ENCODE measurements around the gene COPS8. TPM values are rescaled to one million over a fixed set of nuclear protein-coding genes. Genes with fewer than 3 reads are reported as not detected.

COPS8 gene
- 10 to 100 TPM; 39.5 to 42.2 TPM for total RNA-seq

DNA sequence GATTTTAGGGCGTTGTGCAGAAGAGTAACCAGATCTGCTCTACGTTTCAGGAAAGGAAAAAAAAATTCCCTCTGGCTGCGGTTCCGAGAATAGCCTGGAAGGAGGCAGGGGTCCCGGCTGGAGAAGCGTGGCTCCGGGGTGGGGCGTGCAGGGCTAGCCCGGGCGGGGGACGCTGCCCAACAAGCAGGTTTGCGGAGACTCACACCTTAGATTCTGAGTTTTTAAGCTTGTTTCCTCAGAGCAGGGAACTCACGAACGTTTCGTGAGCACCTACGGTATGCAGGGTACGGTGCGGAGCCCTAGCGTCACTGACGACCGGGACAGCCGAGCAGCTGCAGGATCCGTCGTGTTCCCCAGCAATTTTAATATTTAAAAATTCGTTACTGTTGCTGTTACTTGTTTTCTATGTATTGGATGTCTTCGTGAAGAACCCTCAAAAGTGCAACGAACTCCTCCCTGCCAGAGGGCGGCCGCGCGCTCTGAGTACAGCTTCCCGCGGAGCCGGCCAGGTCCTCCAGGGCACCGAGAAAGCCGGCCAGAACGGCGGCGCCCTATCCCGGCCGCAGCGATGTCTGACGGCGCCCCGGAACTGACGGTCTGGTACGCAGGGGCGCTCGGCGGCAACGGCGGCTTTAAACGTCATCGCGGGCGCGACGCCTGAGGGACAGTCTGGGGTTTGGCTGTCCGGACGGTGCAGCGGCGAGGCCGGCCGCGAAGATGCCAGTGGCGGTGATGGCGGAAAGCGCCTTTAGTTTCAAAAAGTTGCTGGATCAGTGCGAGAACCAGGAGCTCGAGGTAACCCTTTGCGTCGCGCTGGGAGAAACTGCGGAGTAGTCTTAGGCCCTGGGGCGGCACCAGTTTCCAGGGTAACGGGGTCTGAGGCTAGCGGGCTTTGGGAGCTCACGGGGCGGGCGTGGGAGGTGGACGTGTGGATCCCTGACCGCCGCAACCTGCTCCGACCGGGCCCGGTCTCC is at the start of gene COPS8:
Gene COPS8 (plus strand): TSS at position 642 of the 974 bp plus-strand sequence. CDS start 76 bp downstream, at position 718.
- Mint-ChIP-seq H3K27ac (peak within 1 kb of the TSS; percentile 97), H3K9me3 (ENCODE audit: insufficient read depth) (no peaks in the 10 kb centered on the region), H3K27me3 (ENCODE audit: low read depth) (no peaks in the 10 kb centered on the region), H3K4me1 (ENCODE audit: low read depth) (peaks cover 13% of the 10 kb centered on the region), H3K4me3 (peak within 1 kb of the TSS; percentile 91), H3K36me3 (ENCODE audit: low read depth) (peaks cover 3% of the 10 kb centered on the region)
- DNase-seq = peak; percentile 94
- peak; percentile 99 for ATAC-seq
- POLR2A ChIA-PET = interaction anchor here (0.5 to 2.0 kb wide), 9 partner anchors 9 to 1318 kb away, joined by 3 to 12 read pairs (median 4); no protein-coding TSS in a partner anchor
- CTCF ChIA-PET = interaction anchor here (0.7 to 2.6 kb wide), 20 partner anchors 10 to 572 kb away, joined by 3 to 14 read pairs (median 4); partner anchors contain the start of gene ACKR3

DNA sequence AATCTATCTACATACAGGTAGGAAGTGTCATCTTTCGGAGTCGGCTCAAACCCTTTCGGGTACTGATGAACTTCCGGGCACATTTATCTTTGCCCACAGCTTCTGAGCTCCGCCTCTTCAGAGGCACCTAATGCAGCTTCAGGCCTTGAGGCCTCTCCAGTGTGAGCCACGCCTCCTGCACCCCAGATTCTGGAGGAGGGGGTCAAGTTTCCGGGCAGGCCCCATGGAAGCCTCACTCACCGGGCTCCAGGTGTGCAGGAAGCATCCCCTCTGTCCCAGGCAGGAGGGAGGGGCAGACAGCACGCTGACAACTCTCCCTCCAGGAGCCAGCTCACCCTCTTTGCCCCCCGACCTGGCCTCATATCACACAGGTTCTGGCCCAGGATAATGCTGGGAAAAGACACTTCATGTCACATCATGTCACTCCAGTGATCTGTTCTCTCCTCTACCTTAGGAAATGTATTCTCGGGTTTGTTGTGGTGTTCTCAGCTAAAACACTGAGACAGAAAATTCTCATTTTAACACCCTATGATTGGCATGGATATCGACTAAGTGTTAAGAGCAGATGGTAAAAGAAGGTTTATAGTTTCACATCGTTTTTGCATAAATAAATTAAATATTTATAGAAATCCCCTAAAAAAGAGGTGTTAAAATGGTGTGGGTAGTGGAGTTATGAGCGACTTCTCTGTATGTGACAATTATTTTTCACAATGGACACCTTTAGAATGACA is 46.2 kb upstream of the COPS8 start:
- no peak for DNase-seq
- H3K36me3 Mint-ChIP-seq (ENCODE audit: low read depth) = no peaks in the 10 kb centered on the region
- ATAC-seq = no peak
- no peak overlapping the region for H3K4me3 Mint-ChIP-seq
- H3K27ac Mint-ChIP-seq = no peak overlapping the region
- ChIA-PET CTCF (no interaction called here), POLR2A (no interaction called here)
- no peaks in the 10 kb centered on the region for H3K4me1 Mint-ChIP-seq (ENCODE audit: low read depth)
- peaks cover 4% of the 10 kb centered on the region for H3K27me3 Mint-ChIP-seq (ENCODE audit: low read depth)
- no peaks in the 10 kb centered on the region for H3K9me3 Mint-ChIP-seq (ENCODE audit: insufficient read depth)

DNA sequence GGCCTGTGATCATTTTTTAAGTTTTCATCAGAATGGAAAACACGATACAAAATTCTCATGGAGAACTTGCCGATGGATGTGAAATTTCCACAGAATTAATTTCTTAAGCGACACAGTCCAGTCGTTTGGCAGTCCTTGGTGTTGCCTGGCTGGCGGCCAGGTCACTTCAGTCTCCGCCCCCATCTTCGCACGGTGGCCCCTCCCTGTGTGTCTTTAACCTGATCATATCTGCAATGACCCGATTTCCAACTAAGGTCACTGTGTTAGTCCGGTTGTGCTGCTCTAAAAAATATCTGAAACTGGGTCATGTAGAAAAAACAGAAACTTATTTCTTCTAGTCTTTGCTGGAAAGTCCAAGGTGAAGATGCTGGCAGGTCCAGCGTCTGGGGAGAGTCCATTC is 44.5 kb upstream of the COPS8 start:
- Mint-ChIP-seq H3K27me3 (ENCODE audit: low read depth) (peaks cover 4% of the 10 kb centered on the region), H3K4me1 (ENCODE audit: low read depth) (no peaks in the 10 kb centered on the region), H3K36me3 (ENCODE audit: low read depth) (no peaks in the 10 kb centered on the region), H3K9me3 (ENCODE audit: insufficient read depth) (no peaks in the 10 kb centered on the region), H3K27ac (no peak overlapping the region), H3K4me3 (no peak overlapping the region)
- no peak for ATAC-seq
- POLR2A ChIA-PET = no interaction called here
- CTCF ChIA-PET = no interaction called here
- no peak for DNase-seq

- ChIA-PET POLR2A (no interaction called here), CTCF (no interaction called here)
- ATAC-seq = no peak
These were observed 43.6 kb upstream of the COPS8 start for GRCh38 chr2:237042101-237042500.

DNA sequence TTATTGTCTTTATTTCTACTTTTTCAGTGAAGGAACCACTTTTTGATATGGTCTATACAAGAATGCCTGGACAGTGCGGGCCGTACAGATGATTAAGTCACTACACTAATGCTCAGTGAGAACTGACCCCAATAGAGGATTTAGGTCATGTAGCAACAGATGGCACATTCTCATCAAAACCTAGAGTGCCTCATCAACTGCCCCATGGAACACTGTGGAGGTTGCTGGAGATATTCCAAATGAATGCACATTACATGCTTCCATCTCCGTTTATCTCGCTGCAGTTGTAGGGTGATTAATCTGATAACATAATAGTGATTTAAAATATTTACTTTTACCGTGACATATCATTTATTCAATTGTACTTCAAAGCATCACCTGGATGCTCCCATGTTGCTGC is 41.8 kb upstream of the COPS8 start:
- ATAC-seq (no peak), DNase-seq (no peak)
- POLR2A ChIA-PET = no interaction called here
- no peak overlapping the region for H3K4me3 Mint-ChIP-seq
- CTCF ChIA-PET = no interaction called here
- H3K4me1 Mint-ChIP-seq (ENCODE audit: low read depth) = no peaks in the 10 kb centered on the region
- peaks cover 5% of the 10 kb centered on the region for H3K27me3 Mint-ChIP-seq (ENCODE audit: low read depth)
- H3K9me3 Mint-ChIP-seq (ENCODE audit: insufficient read depth) = no peaks in the 10 kb centered on the region
- peaks cover 2% of the 10 kb centered on the region for H3K36me3 Mint-ChIP-seq (ENCODE audit: low read depth)
- no peak overlapping the region for H3K27ac Mint-ChIP-seq

More at GRCh38 chr2:237042101-237042500, 43.6 kb upstream of the COPS8 start:
- DNase-seq = no peak
- H3K9me3 Mint-ChIP-seq (ENCODE audit: insufficient read depth) = no peaks in the 10 kb centered on the region
- no peaks in the 10 kb centered on the region for H3K4me1 Mint-ChIP-seq (ENCODE audit: low read depth)
- H3K4me3 Mint-ChIP-seq = no peak overlapping the region
- H3K27me3 Mint-ChIP-seq (ENCODE audit: low read depth) = peaks cover 5% of the 10 kb centered on the region
- no peaks in the 10 kb centered on the region for H3K36me3 Mint-ChIP-seq (ENCODE audit: low read depth)
- no peak overlapping the region for H3K27ac Mint-ChIP-seq

GRCh38 chr2:237044281-237044680 is 41.4 kb upstream of the COPS8 start:
- ATAC-seq (no peak), DNase-seq (no peak)
- Mint-ChIP-seq H3K27me3 (ENCODE audit: low read depth) (peaks cover 5% of the 10 kb centered on the region), H3K4me3 (no peak overlapping the region), H3K36me3 (ENCODE audit: low read depth) (peaks cover 2% of the 10 kb centered on the region), H3K4me1 (ENCODE audit: low read depth) (no peaks in the 10 kb centered on the region), H3K9me3 (ENCODE audit: insufficient read depth) (peaks cover 2% of the 10 kb centered on the region), H3K27ac (no peak overlapping the region)
- POLR2A ChIA-PET = no interaction called here
- CTCF ChIA-PET = no interaction called here

GRCh38 chr2:237045449-237045848 is 40.2 kb upstream of the COPS8 start:
- ChIA-PET CTCF (no interaction called here), POLR2A (no interaction called here)
- no peak overlapping the region for H3K27ac Mint-ChIP-seq
- H3K9me3 Mint-ChIP-seq (ENCODE audit: insufficient read depth) = peaks cover 3% of the 10 kb centered on the region
- H3K4me3 Mint-ChIP-seq = no peak overlapping the region
- no peak for DNase-seq
- no peaks in the 10 kb centered on the region for H3K4me1 Mint-ChIP-seq (ENCODE audit: low read depth)
- ATAC-seq = no peak
- peaks cover 9% of the 10 kb centered on the region for H3K27me3 Mint-ChIP-seq (ENCODE audit: low read depth)
- H3K36me3 Mint-ChIP-seq (ENCODE audit: low read depth) = peaks cover 2% of the 10 kb centered on the region

GRCh38 chr2:237048595-237048994 is 37.1 kb upstream of the COPS8 start:
- ChIA-PET POLR2A (no interaction called here), CTCF (no interaction called here)
- no peak overlapping the region for H3K27ac Mint-ChIP-seq
- peaks cover 10% of the 10 kb centered on the region for H3K27me3 Mint-ChIP-seq (ENCODE audit: low read depth)
- DNase-seq = no peak
- no peaks in the 10 kb centered on the region for H3K4me1 Mint-ChIP-seq (ENCODE audit: low read depth)
- peaks cover 2% of the 10 kb centered on the region for H3K36me3 Mint-ChIP-seq (ENCODE audit: low read depth)
- H3K4me3 Mint-ChIP-seq = no peak overlapping the region
- no peak for ATAC-seq
- peaks cover 3% of the 10 kb centered on the region for H3K9me3 Mint-ChIP-seq (ENCODE audit: insufficient read depth)

- CTCF ChIA-PET = no interaction called here
- DNase-seq (no peak), ATAC-seq (no peak)
- Mint-ChIP-seq H3K9me3 (ENCODE audit: insufficient read depth) (peaks cover 3% of the 10 kb centered on the region), H3K36me3 (ENCODE audit: low read depth) (peaks cover 2% of the 10 kb centered on the region), H3K27ac (no peak overlapping the region), H3K4me3 (no peak overlapping the region), H3K4me1 (ENCODE audit: low read depth) (no peaks in the 10 kb centered on the region), H3K27me3 (ENCODE audit: low read depth) (peaks cover 8% of the 10 kb centered on the region)
- POLR2A ChIA-PET = no interaction called here
These were observed 33.8 kb upstream of the COPS8 start for GRCh38 chr2:237051861-237052260.

DNA sequence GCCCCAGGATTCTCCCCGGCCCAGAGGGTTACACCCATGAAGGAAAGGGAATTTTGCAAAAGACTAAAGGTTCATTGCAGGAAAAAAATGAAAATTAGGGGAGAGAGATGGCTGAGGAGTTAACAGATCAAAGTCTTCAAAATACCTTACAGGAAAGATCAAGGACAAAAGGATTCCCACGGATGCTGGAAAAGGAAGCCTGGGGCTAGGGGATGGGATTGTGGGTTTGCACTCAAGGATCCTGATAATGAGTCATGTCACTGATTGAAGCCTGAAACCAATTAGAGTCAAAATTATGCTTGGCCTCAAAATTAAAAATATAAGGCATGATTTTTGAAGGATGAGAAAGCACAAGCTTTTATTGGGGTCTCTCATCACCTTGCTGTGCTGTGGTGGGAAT is 32.6 kb upstream of the COPS8 start:
- Mint-ChIP-seq H3K36me3 (ENCODE audit: low read depth) (peaks cover 2% of the 10 kb centered on the region), H3K4me1 (ENCODE audit: low read depth) (no peaks in the 10 kb centered on the region), H3K27me3 (ENCODE audit: low read depth) (peaks cover 8% of the 10 kb centered on the region), H3K4me3 (no peak overlapping the region), H3K9me3 (ENCODE audit: insufficient read depth) (peaks cover 3% of the 10 kb centered on the region), H3K27ac (no peak overlapping the region)
- POLR2A ChIA-PET = no interaction called here
- CTCF ChIA-PET = no interaction called here
- DNase-seq = no peak
- no peak for ATAC-seq

- ChIA-PET POLR2A (no interaction called here), CTCF (no interaction called here)
- H3K9me3 Mint-ChIP-seq (ENCODE audit: insufficient read depth) = no peaks in the 10 kb centered on the region
- H3K27ac Mint-ChIP-seq = no peak overlapping the region
- no peak overlapping the region for H3K4me3 Mint-ChIP-seq
- no peaks in the 10 kb centered on the region for H3K36me3 Mint-ChIP-seq (ENCODE audit: low read depth)
- peaks cover 2% of the 10 kb centered on the region for H3K4me1 Mint-ChIP-seq (ENCODE audit: low read depth)
- DNase-seq (no peak), ATAC-seq (no peak)
- peaks cover 5% of the 10 kb centered on the region for H3K27me3 Mint-ChIP-seq (ENCODE audit: low read depth)
These were observed 30.1 kb upstream of the COPS8 start for GRCh38 chr2:237055386-237056100.
